Mesenchymal stem cell (in vitro differentiated cells and primary cell): ENCODE data around the gene USP7.

Source experiments
- DNase-seq: peaks from one replicate; pipeline ENCODE4 v3.0.0-alpha.2; 2013
- H2AFZ ChIP-seq: one replicate; pipeline ENCODE4 v1.6.1; 2013; ENCODE audit warnings: low read depth, mild to moderate bottlenecking, control low read depth, inconsistent platforms, low read length, moderate library complexity
- H2AK5ac ChIP-seq: 2 replicates; pipeline ENCODE4 v1.6.1; 2013; ENCODE audit warnings: low read length, moderate library complexity, mild to moderate bottlenecking, inconsistent platforms; ENCODE audit not compliant: severe bottlenecking
- H2BK120ac ChIP-seq: one replicate; pipeline ENCODE4 v1.6.1; 2013; ENCODE audit warnings: low read depth, mild to moderate bottlenecking, inconsistent platforms, low read length, moderate library complexity
- H2BK12ac ChIP-seq, 2 experiments: one replicate each; pipeline ENCODE4 v1.6.1; 2013; ENCODE audit warnings: inconsistent platforms in 2 of 2, low read length in 2 of 2, mild to moderate bottlenecking in 2 of 2, moderate library complexity in 2 of 2, control low read depth in 1 of 2
- H2BK15ac ChIP-seq: one replicate; pipeline ENCODE4 v1.6.1; 2013; ENCODE audit warnings: mild to moderate bottlenecking, low read depth, inconsistent platforms; ENCODE audit not compliant: poor library complexity, severe bottlenecking
- H2BK5ac ChIP-seq: 2 replicates; pipeline ENCODE4 v1.6.1; 2013; ENCODE audit warnings: low read depth, mild to moderate bottlenecking, low read length, control low read depth, inconsistent platforms; ENCODE audit not compliant: poor library complexity, severe bottlenecking
- H3K14ac ChIP-seq, 2 experiments: one replicate each; pipeline ENCODE4 v1.6.1; 2013; ENCODE audit warnings: inconsistent platforms in 2 of 2, low read length in 2 of 2, control low read depth in 1 of 2, mild to moderate bottlenecking in 1 of 2, moderate library complexity in 1 of 2
- H3K18ac ChIP-seq, 2 experiments: one replicate each; pipeline ENCODE4 v1.6.1; 2013; ENCODE audit warnings: inconsistent platforms in 2 of 2, low read length in 2 of 2, control low read depth in 1 of 2, low read depth in 1 of 2, mild to moderate bottlenecking in 1 of 2
- H3K23ac ChIP-seq, 2 experiments: one replicate each; pipeline ENCODE4 v1.6.1; 2013; ENCODE audit warnings: inconsistent platforms in 2 of 2, low read length in 2 of 2, mild to moderate bottlenecking in 2 of 2, moderate library complexity in 2 of 2, control low read depth in 1 of 2
- H3K27ac ChIP-seq: 2 replicates; pipeline ENCODE4 v1.5.1; 2013; ENCODE audit warnings: mild to moderate bottlenecking, moderate library complexity, low read length, control low read depth, inconsistent platforms; ENCODE audit not compliant: poor library complexity, severe bottlenecking
- H3K27me3 ChIP-seq, 2 experiments: 2 replicates each; pipeline versions ENCODE4 v1.6.1 to v1.7.0; 2013; ENCODE audit warnings: low read length in 2 of 2, mild to moderate bottlenecking in 2 of 2, moderate library complexity in 2 of 2, control low read depth in 1 of 2, inconsistent platforms in 1 of 2; ENCODE audit not compliant: control insufficient read depth in 1 of 2, insufficient read depth in 1 of 2
- H3K36me3 ChIP-seq, 2 experiments: 2 replicates each; pipeline versions ENCODE4 v1.6.1 to v1.7.0; 2013; ENCODE audit warnings: low read length in 2 of 2, control low read depth in 1 of 2, inconsistent platforms in 1 of 2, low read depth in 1 of 2, mild to moderate bottlenecking in 1 of 2; ENCODE audit not compliant: insufficient read depth in 2 of 2, control insufficient read depth in 1 of 2
- H3K4ac ChIP-seq, 2 experiments: one replicate each; pipeline ENCODE4 v1.6.1; 2013; ENCODE audit warnings: inconsistent platforms in 2 of 2, low read length in 2 of 2, mild to moderate bottlenecking in 2 of 2, moderate library complexity in 2 of 2, control low read depth in 1 of 2, low read depth in 1 of 2
- H3K4me1 ChIP-seq: 2 replicates; pipeline ENCODE4 v1.6.1; 2013; ENCODE audit warnings: low read depth, low read length, control low read depth; ENCODE audit not compliant: control insufficient read depth, insufficient read depth
- H3K4me2 ChIP-seq: 2 replicates; pipeline ENCODE4 v1.6.1; 2013; ENCODE audit warnings: low read length, mild to moderate bottlenecking, inconsistent platforms; ENCODE audit not compliant: poor library complexity, severe bottlenecking
- H3K4me3 ChIP-seq, 2 experiments: 2 replicates each; pipeline versions ENCODE4 v1.5.1 to v1.7.0; 2013; ENCODE audit warnings: low read length in 2 of 2, mild to moderate bottlenecking in 2 of 2, control low read depth in 1 of 2, low read depth in 1 of 2; ENCODE audit not compliant: insufficient read depth in 1 of 2
- H3K79me1 ChIP-seq: replicated peaks from 2 replicates; pipeline ENCODE4 v1.6.1; 2013; ENCODE audit warnings: mild to moderate bottlenecking, control low read depth, low read length, inconsistent platforms; ENCODE audit not compliant: poor library complexity, severe bottlenecking
- H3K9ac ChIP-seq: 2 replicates; pipeline ENCODE4 v1.7.0; 2013; ENCODE audit warnings: mild to moderate bottlenecking, low read length, moderate library complexity
- H3K9me3 ChIP-seq: 2 replicates; pipeline ENCODE4 v1.7.0; 2013; ENCODE audit warnings: mild to moderate bottlenecking, low read length; ENCODE audit not compliant: control insufficient read depth
- H4K8ac ChIP-seq: one replicate; pipeline ENCODE4 v1.6.1; 2013; ENCODE audit warnings: inconsistent platforms, mild to moderate bottlenecking, low read length, moderate library complexity
- H4K91ac ChIP-seq: one replicate; pipeline ENCODE4 v1.6.1; 2013; ENCODE audit warnings: mild to moderate bottlenecking, low read length, inconsistent platforms
- WGBS: methylation state at CpG from one replicate; pipeline ENCODE4 v1.1.7; 2013; ENCODE audit warnings: mixed read lengths; 5-methylcytosine and 5-hydroxymethylcytosine counted together

The USP7 gene

GRCh38 chr16:8964462-8964861, 756 bp upstream of the USP7 start:
- Histone ChIP-seq H2BK5ac (no peak overlapping the region), H4K8ac (no peak overlapping the region), H3K9me3 (no peaks in the 10 kb centered on the region), H3K4me2 (peak overlapping the region; percentile 95), H3K4me1 (peaks cover 16% of the 10 kb centered on the region), H2BK15ac (no peak overlapping the region), H3K27ac (no peak overlapping the region), H4K91ac (no peak overlapping the region), H3K9ac (peak overlapping the region; percentile 86), H2AK5ac (no peak overlapping the region), H3K4ac (peak overlapping the region in 1 of 2 experiments; percentile 37), H2BK120ac (no peak overlapping the region), H2BK12ac (no peak overlapping the region), H3K4me3 (peak overlapping the region; percentile 80 to 86), H3K79me1 (no peaks in the 10 kb centered on the region), H3K27me3 (no peaks in the 10 kb centered on the region), H3K14ac (no peak overlapping the region), H3K23ac (peak overlapping the region in 1 of 2 experiments; percentile 67), H3K18ac (peak overlapping the region; percentile 44 to 78), H2AFZ (peak overlapping the region; percentile 88), H3K36me3 (no peaks in the 10 kb centered on the region)
- 73% methylated on average over 4 of the region's 6 CpGs for WGBS
- DNase-seq: no peak

DNA sequence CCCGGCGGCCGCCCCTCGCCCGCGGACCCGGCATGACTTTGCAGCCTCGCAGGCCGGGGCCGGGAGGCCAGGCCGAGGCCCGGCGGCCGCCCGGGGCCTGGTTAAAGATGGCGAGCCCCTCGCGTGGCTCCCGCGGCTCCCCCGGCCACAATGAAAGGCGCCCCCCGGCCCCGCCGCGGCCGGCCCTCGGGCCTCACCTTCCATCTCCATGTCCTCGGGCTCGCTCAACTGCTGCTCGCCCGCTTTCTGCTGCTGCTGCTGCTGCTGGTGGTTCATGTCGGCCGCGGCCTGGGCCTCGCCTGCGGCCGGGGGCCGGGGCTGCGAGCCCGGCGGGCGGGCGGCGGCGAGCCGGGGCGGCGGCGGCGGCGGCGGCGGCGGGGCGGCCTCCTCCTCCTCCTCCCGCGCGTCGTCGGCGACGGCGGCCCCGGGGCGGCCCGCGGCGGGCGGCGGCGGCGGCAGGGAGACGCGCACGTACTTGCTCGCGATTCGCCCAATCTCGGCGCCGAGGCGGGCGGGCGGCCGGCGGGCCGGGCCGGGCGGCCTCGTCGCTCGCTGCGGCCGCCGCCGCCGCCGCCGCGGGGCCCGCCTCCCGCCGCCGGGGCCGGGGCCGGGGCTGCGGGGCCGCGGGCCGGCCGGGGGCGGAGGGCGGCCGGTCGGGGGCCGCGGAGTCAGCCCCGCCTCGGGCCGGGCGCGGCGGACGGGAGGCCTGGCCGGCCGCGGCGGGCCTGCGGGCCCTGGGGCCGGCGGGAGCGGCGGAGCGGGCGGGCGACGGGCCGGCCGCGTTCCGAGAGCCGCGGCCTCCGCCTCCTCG, 491 bp downstream of the USP7 start:
- under 1% methylated on average over 56 of the region's 146 CpGs for WGBS
- peak overlapping the region; percentile 66 to 90 for H3K4ac ChIP-seq
- no peaks in the 10 kb centered on the region for H3K9me3 ChIP-seq

GRCh38 chr16:8962393-8963009, 1.2 kb downstream of the USP7 start:
- Histone ChIP-seq H3K23ac (peak overlapping the region; percentile 60 to 66), H3K9ac (peak overlapping the region; percentile 76), H3K4ac (peak overlapping the region in 1 of 2 experiments; percentile 90), H2BK120ac (peak overlapping the region; percentile 74), H3K14ac (peak overlapping the region in 1 of 2 experiments; percentile 48), H3K36me3 (no peaks in the 10 kb centered on the region), H3K4me2 (peak overlapping the region; percentile 88), H3K27me3 (no peaks in the 10 kb centered on the region), H2BK15ac (no peak overlapping the region), H2BK12ac (no peak overlapping the region), H3K9me3 (no peaks in the 10 kb centered on the region), H3K79me1 (no peaks in the 10 kb centered on the region), H2AK5ac (no peak overlapping the region), H4K8ac (no peak overlapping the region), H4K91ac (no peak overlapping the region), H3K4me1 (peaks cover 25% of the 10 kb centered on the region), H2AFZ (no peak overlapping the region), H3K18ac (peak overlapping the region; percentile 72 to 74), H3K27ac (no peak overlapping the region), H3K4me3 (peak overlapping the region; percentile 84 to 86), H2BK5ac (no peak overlapping the region)
- under 1% methylated on average over 40 of the region's 50 CpGs for WGBS
- DNase-seq: peak; percentile 23

More for the DNA sequence above, 491 bp downstream of the USP7 start:
- H2AK5ac ChIP-seq: no peak overlapping the region
- no peaks in the 10 kb centered on the region for H3K36me3 ChIP-seq
- no peak overlapping the region for H3K27ac ChIP-seq
- H2AFZ ChIP-seq: no peak overlapping the region
- H3K18ac ChIP-seq: peak overlapping the region; percentile 72 to 74
- no peak overlapping the region for H4K8ac ChIP-seq
- H3K23ac ChIP-seq: no peak overlapping the region
- peak overlapping the region; percentile 84 to 86 for H3K4me3 ChIP-seq
- H2BK120ac ChIP-seq: peak overlapping the region; percentile 74
- no peak overlapping the region for H4K91ac ChIP-seq
- peak overlapping the region; percentile 88 for H3K4me2 ChIP-seq
- peak overlapping the region; percentile 76 for H3K9ac ChIP-seq
- H2BK5ac ChIP-seq: no peak overlapping the region
- DNase-seq: peak; percentile 15
- no peaks in the 10 kb centered on the region for H3K79me1 ChIP-seq
- peak overlapping the region in 1 of 2 experiments; percentile 83 for H3K14ac ChIP-seq
- H3K4me1 ChIP-seq: peaks cover 22% of the 10 kb centered on the region
- H2BK12ac ChIP-seq: no peak overlapping the region
- no peaks in the 10 kb centered on the region for H3K27me3 ChIP-seq
- peak overlapping the region; percentile 55 for H2BK15ac ChIP-seq

DNA sequence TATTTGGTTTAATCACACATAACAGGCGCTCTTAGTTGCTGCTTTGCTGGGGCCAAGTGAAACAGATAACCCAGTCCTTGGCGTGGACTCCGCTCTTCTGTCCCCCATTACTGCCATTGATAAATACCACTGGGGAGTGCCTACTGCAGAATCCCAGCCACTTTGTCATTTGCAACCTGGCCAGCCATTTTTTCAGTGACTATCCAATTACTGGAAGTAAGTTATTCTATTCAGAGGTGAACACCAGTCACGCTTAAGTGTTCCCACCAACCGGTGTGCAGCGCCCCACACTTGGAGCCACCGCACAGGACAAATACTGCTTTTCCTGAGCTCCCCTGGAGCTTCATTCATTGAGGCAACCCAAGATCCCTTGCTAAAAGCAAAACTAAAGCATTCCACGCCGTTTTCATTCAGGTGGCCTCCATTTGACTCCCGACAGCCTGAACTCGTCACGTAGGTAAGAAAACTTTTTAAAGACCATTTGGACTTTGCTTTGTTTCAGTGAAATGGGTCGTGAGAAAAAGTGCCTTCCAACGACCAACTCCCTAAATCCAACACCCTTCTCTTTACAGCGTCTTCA, 1.8 kb downstream of the USP7 start:
- H3K4ac ChIP-seq: no peak overlapping the region
- no peaks in the 10 kb centered on the region for H3K79me1 ChIP-seq
- no peak overlapping the region for H3K14ac ChIP-seq
- H3K23ac ChIP-seq: peak overlapping the region in 1 of 2 experiments; percentile 73
- no peak overlapping the region for H3K18ac ChIP-seq
- H2BK120ac ChIP-seq: no peak overlapping the region
- peak overlapping the region; percentile 76 for H3K9ac ChIP-seq
- no peak overlapping the region for H3K27ac ChIP-seq
- H3K9me3 ChIP-seq: no peaks in the 10 kb centered on the region
- H3K4me2 ChIP-seq: peak overlapping the region; percentile 88
- H2BK15ac ChIP-seq: no peak overlapping the region
- H2BK12ac ChIP-seq: no peak overlapping the region
- H3K27me3 ChIP-seq: no peaks in the 10 kb centered on the region
- no peak overlapping the region for H2BK5ac ChIP-seq
- H3K36me3 ChIP-seq: no peaks in the 10 kb centered on the region
- peak; percentile 14 for DNase-seq
- no peak overlapping the region for H4K91ac ChIP-seq
- peaks cover 25% of the 10 kb centered on the region for H3K4me1 ChIP-seq
- H4K8ac ChIP-seq: no peak overlapping the region
- no peak overlapping the region for H2AFZ ChIP-seq
- WGBS: 16% methylated on average over 15 of the region's 15 CpGs
- H3K4me3 ChIP-seq: peak overlapping the region; percentile 84 to 86
- no peak overlapping the region for H2AK5ac ChIP-seq
